OCI-LY7 (cell line): ENCODE results near the gene PPM1F. TPM values are rescaled to one million over a fixed set of nuclear protein-coding genes. Genes with fewer than 3 reads are reported as not detected.

Experiments used
- BruUV-seq: library from RNA; stranded (reverse); fragments of 400-500 nt; replicated peaks from 2 replicates; lab custom pipeline; 2021; lab: Mats Ljungman, UMichigan
- CTCF ChIA-PET: fragments of 300-600 bp; sonication (Branson Sonifier 250); formaldehyde crosslinking; loops from one replicate; lab custom pipeline; 2022; ENCODE audit warnings: antibody characterized with exemption; ENCODE audit not compliant: unreplicated experiment; lab: Charles Lee
- POLR2A ChIA-PET: fragments of 300-600 bp; sonication (Branson Sonifier 250); formaldehyde crosslinking; loops from one replicate; lab custom pipeline; 2022; ENCODE audit warnings: antibody characterized with exemption; lab: Charles Lee
- DNase-seq: peaks from one replicate; pipeline ENCODE4 v3.0.0-alpha.2; 2015; ENCODE audit warnings: low spot score
- H2AFZ ChIP-seq: fragments of 200-600 bp; sonication (generic), shearing (Covaris generic); 2 replicates; pipeline ENCODE4 v1.6.1; 2014; ENCODE audit warnings: mild to moderate bottlenecking, antibody characterized with exemption, low read length, moderate library complexity
- H3K27ac ChIP-seq: fragments of 200-600 bp; sonication (generic); 2 replicates; pipeline ENCODE4 v1.5.1; 2014; ENCODE audit warnings: mixed run types, low read depth, mild to moderate bottlenecking, moderate library complexity, low read length, inconsistent platforms; ENCODE audit not compliant: poor library complexity, severe bottlenecking
- H3K36me3 ChIP-seq: fragments of 200-600 bp; sonication (generic); 2 replicates; pipeline ENCODE4 v1.6.1; 2014; ENCODE audit warnings: mild to moderate bottlenecking, antibody characterized with exemption, low read length, moderate library complexity, mixed read lengths; ENCODE audit not compliant: insufficient read depth
- H3K4me1 ChIP-seq: fragments of 200-600 bp; sonication (generic); 2 replicates; pipeline ENCODE4 v1.5.1; 2014; ENCODE audit warnings: mild to moderate bottlenecking, low read length; ENCODE audit not compliant: insufficient read depth, poor library complexity, severe bottlenecking
- H3K4me2 ChIP-seq: fragments of 200-600 bp; sonication (generic); 2 replicates; pipeline ENCODE4 v1.6.1; 2014; ENCODE audit warnings: mild to moderate bottlenecking, low read length
- H3K4me3 ChIP-seq: fragments of 200-600 bp; sonication (generic); 2 replicates; pipeline ENCODE4 v1.5.1; 2014; ENCODE audit warnings: mild to moderate bottlenecking, low read depth, low read length; ENCODE audit not compliant: poor library complexity, severe bottlenecking
- H3K79me2 ChIP-seq: fragments of 200-600 bp; sonication (generic); 2 replicates; pipeline ENCODE4 v1.6.1; 2016; ENCODE audit warnings: low read depth, mild to moderate bottlenecking, low read length, moderate library complexity, mixed read lengths; ENCODE audit not compliant: insufficient read depth
- H3K9me2 ChIP-seq: fragments of 200-600 bp; sonication (generic); 2 replicates; pipeline ENCODE4 v1.6.1; 2016; ENCODE audit warnings: mild to moderate bottlenecking, low read length, mixed read lengths; ENCODE audit not compliant: insufficient read depth
- H3K9me3 ChIP-seq: fragments of 200-600 bp; sonication (generic); 2 replicates; pipeline ENCODE4 v1.6.1; 2014; ENCODE audit warnings: mild to moderate bottlenecking, mixed run types, low read length, mixed read lengths
- H4K20me1 ChIP-seq: fragments of 200-600 bp; sonication (generic); 2 replicates; pipeline ENCODE4 v1.6.1; 2014; ENCODE audit warnings: mild to moderate bottlenecking, antibody characterized with exemption, low read length, moderate library complexity, mixed read lengths; ENCODE audit not compliant: insufficient read depth
- EZH2phosphoT487 ChIP-seq: fragments of 200-600 bp; sonication (generic); IDR thresholded peaks from 2 replicates; pipeline ENCODE4 v1.6.1; 2018; ENCODE audit warnings: low read depth, borderline replicate concordance, mild to moderate bottlenecking, mixed run types, antibody characterized with exemption, low read length, moderate library complexity, mixed read lengths
- intact Hi-C: fragments of 100-400 bp; cut with micrococcal nuclease; formaldehyde crosslinking; loops from one replicate; pipeline ENCODE4 v1.10.0; 2022; ENCODE audit not compliant: unreplicated experiment
- total RNA-seq, 2 experiments: library from RNA; depleted of rRNA in 1 of 2; stranded (reverse); fragments of >200 nt in 1 of 2; shearing (Covaris generic) in 1 of 2; gene quantifications; 2 replicates each; pipeline ENCODE4 v1.2.3, GENCODE V29; 2014 to 2022
- TF ChIP-seq, protein P1 (sequence below): fragments of 200-600 bp; sonication (generic); conservative IDR thresholded peaks from 2 replicates; pipeline ENCODE4 v1.5.1; 2014; ENCODE audit warnings: mild to moderate bottlenecking, antibody characterized with exemption, low read length, moderate library complexity, mixed read lengths

Gene PPM1F
- total RNA-seq, 2 experiments from 2014 or later: 21.7 to 27.2 TPM

DNA sequence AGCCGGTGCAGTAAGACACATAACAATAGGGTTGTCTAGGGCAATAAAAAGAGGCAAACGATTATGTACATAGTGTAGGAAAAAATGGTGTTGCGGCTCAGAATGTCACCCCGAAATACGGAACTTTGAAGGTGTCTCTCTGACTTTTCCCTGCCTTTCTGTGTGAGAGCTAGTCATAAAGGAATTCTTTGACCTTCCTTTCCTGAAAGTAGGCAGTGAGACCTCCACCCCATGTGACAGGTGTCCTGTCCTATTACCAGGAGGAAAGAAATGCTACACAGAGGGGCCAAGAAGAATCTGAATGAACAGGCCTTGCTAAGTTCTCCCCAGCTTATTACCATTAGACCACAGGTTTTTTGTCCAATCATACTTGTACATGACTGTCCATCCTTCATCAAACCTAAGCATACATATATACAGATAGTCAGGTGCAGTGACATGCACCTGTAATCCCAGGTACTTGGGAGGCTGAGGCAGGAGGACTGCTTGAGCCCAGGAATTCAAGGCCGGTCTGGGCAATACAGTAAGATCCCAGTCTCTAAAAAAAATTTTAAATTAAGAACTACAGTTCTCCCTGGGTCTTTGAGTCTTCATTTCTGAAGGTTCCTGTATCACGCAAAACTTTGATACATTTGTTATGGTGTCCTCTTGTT, 46.1 kb upstream of the PPM1F start:
- H3K4me3 ChIP-seq: no peak overlapping the region
- DNase-seq: no peak
- no peaks in the 10 kb centered on the region for H3K79me2 ChIP-seq
- ChIA-PET POLR2A (interaction anchor here (0.6 to 1.1 kb wide), 4 partner anchors 32 to 149 kb away, joined by 3 to 7 read pairs (median 4); no protein-coding TSS in a partner anchor), CTCF (no interaction called here)
- no peak overlapping the region for H3K27ac ChIP-seq
- peaks cover 10% of the 10 kb centered on the region; the same call in 1 of the 2 replicates for H3K36me3 ChIP-seq
- H3K9me2 ChIP-seq: no peaks in the 10 kb centered on the region
- BruUV-seq: no TSS peak
- intact Hi-C loops: no loop called here
- TF ChIP-seq, protein P1, sequence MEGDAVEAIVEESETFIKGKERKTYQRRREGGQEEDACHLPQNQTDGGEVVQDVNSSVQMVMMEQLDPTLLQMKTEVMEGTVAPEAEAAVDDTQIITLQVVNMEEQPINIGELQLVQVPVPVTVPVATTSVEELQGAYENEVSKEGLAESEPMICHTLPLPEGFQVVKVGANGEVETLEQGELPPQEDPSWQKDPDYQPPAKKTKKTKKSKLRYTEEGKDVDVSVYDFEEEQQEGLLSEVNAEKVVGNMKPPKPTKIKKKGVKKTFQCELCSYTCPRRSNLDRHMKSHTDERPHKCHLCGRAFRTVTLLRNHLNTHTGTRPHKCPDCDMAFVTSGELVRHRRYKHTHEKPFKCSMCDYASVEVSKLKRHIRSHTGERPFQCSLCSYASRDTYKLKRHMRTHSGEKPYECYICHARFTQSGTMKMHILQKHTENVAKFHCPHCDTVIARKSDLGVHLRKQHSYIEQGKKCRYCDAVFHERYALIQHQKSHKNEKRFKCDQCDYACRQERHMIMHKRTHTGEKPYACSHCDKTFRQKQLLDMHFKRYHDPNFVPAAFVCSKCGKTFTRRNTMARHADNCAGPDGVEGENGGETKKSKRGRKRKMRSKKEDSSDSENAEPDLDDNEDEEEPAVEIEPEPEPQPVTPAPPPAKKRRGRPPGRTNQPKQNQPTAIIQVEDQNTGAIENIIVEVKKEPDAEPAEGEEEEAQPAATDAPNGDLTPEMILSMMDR: no peak
- no peak for TF ChIP-seq EZH2phosphoT487
- H3K4me1 ChIP-seq: no peaks in the 10 kb centered on the region
- no peaks in the 10 kb centered on the region for H3K9me3 ChIP-seq
- no peak overlapping the region for H3K4me2 ChIP-seq
- H2AFZ ChIP-seq: no peak overlapping the region
- H4K20me1 ChIP-seq: no peaks in the 10 kb centered on the region

DNA sequence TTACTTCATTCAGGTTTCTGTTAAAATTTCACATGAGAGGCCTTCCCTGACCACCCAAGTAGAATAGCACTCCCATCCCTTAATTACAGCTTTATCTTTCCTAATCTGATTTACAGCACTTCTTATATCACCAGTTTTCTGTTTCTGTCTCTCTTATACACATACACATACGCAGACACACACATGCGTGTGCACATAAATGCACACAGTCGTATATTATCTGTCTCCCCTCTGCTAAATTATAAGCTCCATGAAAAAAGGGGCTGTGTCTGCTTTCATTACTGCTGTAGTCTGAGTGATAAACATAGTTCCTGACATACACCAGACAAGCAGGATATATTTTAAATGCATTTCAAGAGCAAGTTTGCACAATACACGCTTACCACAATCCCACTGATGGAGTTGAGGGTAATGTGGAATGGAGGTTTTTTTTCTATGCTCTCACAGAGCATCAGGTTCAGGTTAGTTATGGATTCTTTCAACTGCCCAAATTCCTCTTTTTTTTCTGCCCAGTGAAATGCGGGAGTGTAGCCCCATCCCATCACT, 43.6 kb upstream of the PPM1F start:
- H3K9me3 ChIP-seq: no peaks in the 10 kb centered on the region
- H3K9me2 ChIP-seq: no peaks in the 10 kb centered on the region
- ChIA-PET POLR2A (interaction anchor here (1.3 kb wide), 1 partner anchor 9 kb away, joined by 4 read pairs; no protein-coding TSS in a partner anchor), CTCF (no interaction called here)
- TF ChIP-seq, protein P1: no peak
- TF ChIP-seq EZH2phosphoT487: no peak
- no peak overlapping the region for H3K4me2 ChIP-seq
- no TSS peak for BruUV-seq
- H3K27ac ChIP-seq: no peak overlapping the region
- DNase-seq: no peak
- no peaks in the 10 kb centered on the region for H4K20me1 ChIP-seq
- H2AFZ ChIP-seq: no peak overlapping the region
- H3K4me1 ChIP-seq: no peaks in the 10 kb centered on the region
- no peaks in the 10 kb centered on the region for H3K79me2 ChIP-seq
- H3K36me3 ChIP-seq: peaks cover 20% of the 10 kb centered on the region; the same call in 1 of the 2 replicates
- H3K4me3 ChIP-seq: no peak overlapping the region
- intact Hi-C loops: no loop called here

DNA sequence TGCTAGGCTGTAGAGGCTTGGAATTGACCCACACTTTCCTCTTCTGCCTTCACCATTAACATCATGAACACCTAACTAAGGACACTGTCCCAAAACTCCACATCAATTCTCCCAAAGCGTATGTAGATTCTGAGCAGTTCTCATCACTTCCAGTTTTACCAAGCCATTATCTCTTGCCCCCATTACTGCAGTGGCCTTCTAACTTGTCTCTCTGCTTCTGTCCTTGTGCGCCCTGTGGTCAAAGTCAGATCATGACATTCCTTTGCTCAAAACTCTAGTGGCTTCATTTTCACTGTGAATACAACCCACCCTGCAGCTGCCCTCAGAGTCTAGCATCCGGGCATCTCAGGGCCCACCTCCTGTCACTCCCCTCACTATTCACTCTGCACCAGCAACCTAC, 43.0 kb upstream of the PPM1F start:
- no peak overlapping the region for H3K4me2 ChIP-seq
- H3K27ac ChIP-seq: no peak overlapping the region
- H3K4me1 ChIP-seq: no peaks in the 10 kb centered on the region
- TF ChIP-seq EZH2phosphoT487: no peak
- TF ChIP-seq, protein P1: no peak
- no peaks in the 10 kb centered on the region for H4K20me1 ChIP-seq
- H3K9me3 ChIP-seq: no peaks in the 10 kb centered on the region
- no peaks in the 10 kb centered on the region for H3K9me2 ChIP-seq
- no peak for DNase-seq
- H2AFZ ChIP-seq: no peak overlapping the region
- peaks cover 25% of the 10 kb centered on the region; the same call in 1 of the 2 replicates for H3K36me3 ChIP-seq
- CTCF ChIA-PET: no interaction called here
- POLR2A ChIA-PET: interaction anchor here (1.3 kb wide), 1 partner anchor 10 kb away, joined by 4 read pairs; no protein-coding TSS in a partner anchor
- BruUV-seq: no TSS peak
- H3K79me2 ChIP-seq: no peaks in the 10 kb centered on the region
- no peak overlapping the region for H3K4me3 ChIP-seq
- intact Hi-C loops: no loop called here
